Prostate gland (tissue), 2 donors: ENCODE measurements around the gene PEX14.

ENCODE experiments used
- POLR2A ChIP-seq: fragments of 450-650 bp; IDR thresholded peaks from one replicate; pipeline ENCODE4 v1.6.1; 2016; ENCODE audit warnings: antibody characterized with exemption, mild to moderate bottlenecking
- TF ChIP-seq, protein P1 (sequence below), 4 experiments: fragments of 200-600 bp in 2 of 4; fragments of 450-650 bp in 2 of 4; sonication (generic) in 2 of 4; IDR thresholded peaks; 1 replicate in 3 of 4; 2 replicates in 1 of 4; pipeline ENCODE4 v1.5.1; 2016 to 2019; ENCODE audit warnings: antibody characterized with exemption in 4 of 4, mild to moderate bottlenecking in 2 of 4, moderate library complexity in 2 of 4

GRCh38 chr1:10517677-10517982 is 42.9 kb downstream of the PEX14 start:
- TF ChIP-seq, protein P1, sequence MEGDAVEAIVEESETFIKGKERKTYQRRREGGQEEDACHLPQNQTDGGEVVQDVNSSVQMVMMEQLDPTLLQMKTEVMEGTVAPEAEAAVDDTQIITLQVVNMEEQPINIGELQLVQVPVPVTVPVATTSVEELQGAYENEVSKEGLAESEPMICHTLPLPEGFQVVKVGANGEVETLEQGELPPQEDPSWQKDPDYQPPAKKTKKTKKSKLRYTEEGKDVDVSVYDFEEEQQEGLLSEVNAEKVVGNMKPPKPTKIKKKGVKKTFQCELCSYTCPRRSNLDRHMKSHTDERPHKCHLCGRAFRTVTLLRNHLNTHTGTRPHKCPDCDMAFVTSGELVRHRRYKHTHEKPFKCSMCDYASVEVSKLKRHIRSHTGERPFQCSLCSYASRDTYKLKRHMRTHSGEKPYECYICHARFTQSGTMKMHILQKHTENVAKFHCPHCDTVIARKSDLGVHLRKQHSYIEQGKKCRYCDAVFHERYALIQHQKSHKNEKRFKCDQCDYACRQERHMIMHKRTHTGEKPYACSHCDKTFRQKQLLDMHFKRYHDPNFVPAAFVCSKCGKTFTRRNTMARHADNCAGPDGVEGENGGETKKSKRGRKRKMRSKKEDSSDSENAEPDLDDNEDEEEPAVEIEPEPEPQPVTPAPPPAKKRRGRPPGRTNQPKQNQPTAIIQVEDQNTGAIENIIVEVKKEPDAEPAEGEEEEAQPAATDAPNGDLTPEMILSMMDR (IDR thresholded peaks at IDR 0.05), result no peak
- TF ChIP-seq POLR2A, result no peak
